OCI-LY1 (cell line): Measurements from ENCODE around the gene UCN2.

Experiments
- H2AFZ ChIP-seq: fragments of 200-600 bp; sonication (generic), shearing (Covaris generic); 2 replicates; pipeline ENCODE4 v1.6.0; 2014; ENCODE audit warnings: antibody characterized with exemption, mild to moderate bottlenecking, low read length
- H3F3A ChIP-seq: fragments of 200-600 bp; sonication (generic), shearing (Covaris generic); 2 replicates; pipeline ENCODE4 v1.6.0; 2014; ENCODE audit warnings: mild to moderate bottlenecking, antibody characterized with exemption, low read length, moderate library complexity; ENCODE audit not compliant: insufficient read depth
- H3K27ac ChIP-seq: fragments of 200-600 bp; sonication (generic); 2 replicates; pipeline ENCODE4 v1.5.1; 2014; ENCODE audit warnings: low read length, mixed run types, mild to moderate bottlenecking, low read depth; ENCODE audit not compliant: poor library complexity, severe bottlenecking
- H3K27me3 ChIP-seq: fragments of 200-600 bp; sonication (generic); 2 replicates; pipeline ENCODE4 v1.6.0; 2014; ENCODE audit warnings: antibody characterized with exemption, mild to moderate bottlenecking, low read length, moderate library complexity; ENCODE audit not compliant: insufficient read depth
- H3K36me3 ChIP-seq: fragments of 200-600 bp; sonication (generic); 2 replicates; pipeline ENCODE4 v1.6.1; 2014; ENCODE audit warnings: mild to moderate bottlenecking, antibody characterized with exemption, low read length, moderate library complexity, mixed read lengths; ENCODE audit not compliant: insufficient read depth
- H3K4me1 ChIP-seq: fragments of 200-600 bp; sonication (generic); 2 replicates; pipeline ENCODE4 v1.5.1; 2014; ENCODE audit warnings: mild to moderate bottlenecking, low read length, moderate library complexity; ENCODE audit not compliant: insufficient read depth, severe bottlenecking
- H3K4me2 ChIP-seq: fragments of 200-600 bp; sonication (generic), shearing (Covaris generic); 2 replicates; pipeline ENCODE4 v1.6.1; 2014; ENCODE audit warnings: low read length
- H3K4me3 ChIP-seq: fragments of 200-600 bp; sonication (generic); 2 replicates; pipeline ENCODE4 v1.5.1; 2014; ENCODE audit warnings: low read length, low read depth, mild to moderate bottlenecking, mixed read lengths; ENCODE audit not compliant: poor library complexity, severe bottlenecking
- H3K79me2 ChIP-seq: fragments of 200-600 bp; shearing (Covaris generic); 2 replicates; pipeline ENCODE4 v1.6.1; 2016; ENCODE audit warnings: mixed run types, low read length, mixed read lengths; ENCODE audit not compliant: insufficient read depth
- H3K9ac ChIP-seq: fragments of 200-600 bp; sonication (generic), shearing (Covaris generic); 2 replicates; pipeline ENCODE4 v1.6.1; 2014; ENCODE audit warnings: mild to moderate bottlenecking, low read length, mixed read lengths
- H3K9me2 ChIP-seq: fragments of 200-600 bp; sonication (generic), shearing (Covaris generic); 2 replicates; pipeline ENCODE4 v1.6.1; 2014; ENCODE audit warnings: low read depth, mild to moderate bottlenecking, low read length, mixed read lengths
- H3K9me3 ChIP-seq: fragments of 200-600 bp; shearing (Covaris generic); 2 replicates; pipeline ENCODE4 v1.6.1; 2014; ENCODE audit warnings: low read length, mixed read lengths
- H4K20me1 ChIP-seq: fragments of 200-600 bp; sonication (generic), shearing (Covaris generic); 2 replicates; pipeline ENCODE4 v1.6.0; 2016; ENCODE audit warnings: mild to moderate bottlenecking, low read length; ENCODE audit not compliant: insufficient read depth
- CTCF ChIP-seq: fragments of 200-600 bp; sonication (generic), shearing (Covaris generic); IDR thresholded peaks from 2 replicates; pipeline ENCODE4 v1.5.1; 2017; ENCODE audit warnings: mild to moderate bottlenecking, antibody characterized with exemption, low read length, moderate library complexity, mixed read lengths
- EZH2 ChIP-seq: fragments of 200-600 bp; sonication (generic), shearing (Covaris generic); IDR thresholded peaks from 2 replicates; pipeline ENCODE4 v1.8.0; 2017; ENCODE audit warnings: borderline replicate concordance, mixed run types, mild to moderate bottlenecking, antibody characterized with exemption, low read length, moderate library complexity, mixed read lengths

The UCN2 gene

GRCh38 chr3:48565186-48565585 is 1.6 kb upstream of the UCN2 start:
- Histone ChIP-seq H3K9ac (no peak overlapping the region), H3K27me3 (no peaks in the 10 kb centered on the region; the same call in none of the 2 replicates), H2AFZ (no peak overlapping the region), H3K9me2 (no peaks in the 10 kb centered on the region), H3K36me3 (no peaks in the 10 kb centered on the region), H3K4me2 (no peak overlapping the region), H3K4me1 (peaks cover 11% of the 10 kb centered on the region), H4K20me1 (no peaks in the 10 kb centered on the region), H3K79me2 (no peaks in the 10 kb centered on the region), H3K27ac (no peak overlapping the region), H3K9me3 (no peaks in the 10 kb centered on the region), H3K4me3 (no peak overlapping the region), H3F3A (no peaks in the 10 kb centered on the region)
- no peak for TF ChIP-seq EZH2
- no peak for TF ChIP-seq CTCF

DNA sequence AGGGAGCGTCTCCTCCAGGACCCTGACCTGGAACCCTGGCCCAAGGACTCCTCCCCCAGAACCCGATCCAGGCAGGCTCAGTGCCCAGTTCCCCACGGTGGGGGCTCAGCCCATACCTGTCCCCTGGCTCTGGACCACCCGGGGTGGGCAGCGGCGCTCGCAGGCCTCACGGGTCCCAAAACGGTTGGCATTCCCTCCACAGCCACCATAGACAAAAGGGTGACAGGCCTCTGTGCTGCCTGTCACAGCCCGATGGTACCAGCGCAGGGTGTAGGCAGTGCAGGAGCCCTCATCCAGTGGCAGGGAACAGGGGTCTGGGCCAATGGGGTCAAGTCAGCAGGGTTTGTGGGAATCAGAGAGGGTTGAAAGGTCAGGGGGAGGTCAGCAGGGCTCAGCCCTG is 1.1 kb upstream of the UCN2 start:
- Histone ChIP-seq H3K9ac (no peak overlapping the region), H3K4me1 (peaks cover 14% of the 10 kb centered on the region)

GRCh38 chr3:48564022-48564421 is 441 bp upstream of the UCN2 start:
- no peak overlapping the region for H3K9ac ChIP-seq
- H2AFZ ChIP-seq, result no peak overlapping the region
- H3K36me3 ChIP-seq, result no peaks in the 10 kb centered on the region
- H3F3A ChIP-seq, result no peaks in the 10 kb centered on the region
- H3K4me1 ChIP-seq, result peaks cover 14% of the 10 kb centered on the region
- no peak overlapping the region for H3K4me2 ChIP-seq
- H3K79me2 ChIP-seq, result no peaks in the 10 kb centered on the region
- TF ChIP-seq EZH2, result no peak
- no peak for TF ChIP-seq CTCF
- no peaks in the 10 kb centered on the region for H4K20me1 ChIP-seq
- H3K9me3 ChIP-seq, result no peaks in the 10 kb centered on the region
- no peak overlapping the region for H3K4me3 ChIP-seq
- no peaks in the 10 kb centered on the region for H3K9me2 ChIP-seq
- no peak overlapping the region for H3K27ac ChIP-seq
- no peaks in the 10 kb centered on the region; the same call in none of the 2 replicates for H3K27me3 ChIP-seq

More for the DNA sequence above, 1.1 kb upstream of the UCN2 start:
- Histone ChIP-seq H3K79me2 (no peaks in the 10 kb centered on the region), H2AFZ (no peak overlapping the region), H3K9me3 (no peaks in the 10 kb centered on the region), H3K4me3 (no peak overlapping the region), H3F3A (no peaks in the 10 kb centered on the region), H3K9me2 (no peaks in the 10 kb centered on the region), H3K4me2 (no peak overlapping the region), H3K27ac (no peak overlapping the region), H4K20me1 (no peaks in the 10 kb centered on the region), H3K36me3 (no peaks in the 10 kb centered on the region), H3K27me3 (no peaks in the 10 kb centered on the region; the same call in none of the 2 replicates)
- TF ChIP-seq EZH2 (no peak), CTCF (no peak)
